ENCODE results near the gene PHB1. TPM values are rescaled to one million over a fixed set of nuclear protein-coding genes. Genes with fewer than 3 reads are reported as not detected.
"Not testable (repeated sequence)": the region's sequence is repeated elsewhere in the genome, so short reads cannot be mapped to it uniquely, and the experiment has no call there.

PHB1 gene
- total RNA-seq, 1 donor from 2014 or later = 153 TPM

GRCh38 chr17:49381793-49382192 lies 32.9 kb downstream of the PHB1 start:
- no peak for DNase-seq (ENCODE audit: low read depth)

GRCh38 chr17:49381033-49381432 lies 33.6 kb downstream of the PHB1 start:
- no peak for DNase-seq (ENCODE audit: low read depth)

GRCh38 chr17:49379926-49380325 lies 34.8 kb downstream of the PHB1 start:
- peak; percentile 83 for DNase-seq (ENCODE audit: low read depth)

GRCh38 chr17:49378311-49378710 lies 36.4 kb downstream of the PHB1 start:
- DNase-seq (ENCODE audit: low read depth) = no peak

GRCh38 chr17:49375544-49375943 lies 39.1 kb downstream of the PHB1 start:
- no peak for DNase-seq (ENCODE audit: low read depth)

- no peak for DNase-seq (ENCODE audit: low read depth)
Observed at GRCh38 chr17:49373115-49373514, 41.6 kb downstream of the PHB1 start.

- no peak for DNase-seq (ENCODE audit: low read depth)
Observed at GRCh38 chr17:49372425-49372824, 42.3 kb downstream of the PHB1 start.

- DNase-seq (ENCODE audit: low read depth) = peak; percentile 63
Observed at GRCh38 chr17:49370971-49371834, 43.5 kb downstream of the PHB1 start.

- DNase-seq (ENCODE audit: low read depth) = no peak
Observed at GRCh38 chr17:49369760-49370159, 44.9 kb downstream of the PHB1 start.

GRCh38 chr17:49369089-49369488 lies 45.6 kb downstream of the PHB1 start:
- no peak for DNase-seq (ENCODE audit: low read depth)

- peak; percentile 90 for DNase-seq (ENCODE audit: low read depth)
Observed at GRCh38 chr17:49365667-49366066, 49.0 kb downstream of the PHB1 start.

GRCh38 chr17:49365126-49365525 lies 49.6 kb downstream of the PHB1 start:
- DNase-seq (ENCODE audit: low read depth) = not testable (repeated sequence)

- DNase-seq (ENCODE audit: low read depth) = no peak
Observed at GRCh38 chr17:49364119-49364518, 50.6 kb downstream of the PHB1 start.

- DNase-seq (ENCODE audit: low read depth) = no peak
Observed at GRCh38 chr17:49363251-49363650, 51.4 kb downstream of the PHB1 start.

GRCh38 chr17:49362723-49363117 lies 52.0 kb downstream of the PHB1 start:
- no peak for DNase-seq (ENCODE audit: low read depth)

GRCh38 chr17:49361902-49362722 lies 52.6 kb downstream of the PHB1 start, which contains the start of gene ZNF652:
TSS of gene ZNF652 (minus strand) at chr17:49362250. CDS start at chr17:49317725, 44,525 bp downstream.
- peak; percentile 82 for DNase-seq (ENCODE audit: low read depth)

- DNase-seq (ENCODE audit: low read depth) = peak; percentile 23
Observed at GRCh38 chr17:49361129-49361901, 53.4 kb downstream of the PHB1 start.

GRCh38 chr17:49360796-49361128 lies 53.9 kb downstream of the PHB1 start:
- peak; percentile 13 for DNase-seq (ENCODE audit: low read depth)

GRCh38 chr17:49359990-49360795 lies 54.5 kb downstream of the PHB1 start:
- no peak for DNase-seq (ENCODE audit: low read depth)

- no peak for DNase-seq (ENCODE audit: low read depth)
Observed at GRCh38 chr17:49358641-49359247, 55.9 kb downstream of the PHB1 start.
